ENCODE measurements around the gene MAGI1.

Gene MAGI1

GRCh38 chr3:65500398-65501306 lies 538.1 kb downstream of the MAGI1 start:
- no peak for DNase-seq

GRCh38 chr3:65497846-65498245 lies 540.9 kb downstream of the MAGI1 start:
- DNase-seq, result peak; percentile 15 to 30

- DNase-seq, result no peak
Observed at GRCh38 chr3:65497236-65497635, 541.5 kb downstream of the MAGI1 start.

GRCh38 chr3:65493938-65494337 lies 544.8 kb downstream of the MAGI1 start:
- no peak for DNase-seq

- no peak for DNase-seq
Observed at GRCh38 chr3:65493371-65493882, 545.3 kb downstream of the MAGI1 start.

GRCh38 chr3:65492249-65492648 lies 546.5 kb downstream of the MAGI1 start:
- no peak for DNase-seq

GRCh38 chr3:65490114-65490513 lies 548.6 kb downstream of the MAGI1 start:
- DNase-seq, result no peak

- DNase-seq, result no peak
Observed at GRCh38 chr3:65489253-65489652, 549.5 kb downstream of the MAGI1 start.

- DNase-seq, result peak in 1 of 2 donors; percentile 48
Observed at GRCh38 chr3:65485826-65486469, 552.8 kb downstream of the MAGI1 start.

- DNase-seq, result no peak
Observed at GRCh38 chr3:65484964-65485363, 553.8 kb downstream of the MAGI1 start.

- DNase-seq, result peak; percentile 23 to 73
Observed at GRCh38 chr3:65483480-65483879, 555.2 kb downstream of the MAGI1 start.

GRCh38 chr3:65483011-65483410 lies 555.7 kb downstream of the MAGI1 start:
- DNase-seq, result no peak

- DNase-seq, result no peak
Observed at GRCh38 chr3:65481085-65481484, 557.6 kb downstream of the MAGI1 start.

- DNase-seq, result no peak
Observed at GRCh38 chr3:65479990-65480389, 558.7 kb downstream of the MAGI1 start.

- DNase-seq, result peak in 1 of 2 donors; percentile 13
Observed at GRCh38 chr3:65478551-65479500, 559.9 kb downstream of the MAGI1 start.

- DNase-seq, result no peak
Observed at GRCh38 chr3:65473736-65474135, 565.0 kb downstream of the MAGI1 start.

- no peak for DNase-seq
Observed at GRCh38 chr3:65472501-65472900, 566.2 kb downstream of the MAGI1 start.

GRCh38 chr3:65466300-65466988 lies 572.3 kb downstream of the MAGI1 start:
- no peak for DNase-seq

GRCh38 chr3:65449841-65450428 lies 588.8 kb downstream of the MAGI1 start:
- DNase-seq, result no peak

- DNase-seq, result no peak
Observed at GRCh38 chr3:65448120-65448519, 590.6 kb downstream of the MAGI1 start.

- DNase-seq, result no peak
Observed at GRCh38 chr3:65445573-65446169, 593.0 kb downstream of the MAGI1 start.

All from hippocampal formation (tissue), 2 donors.